ENCODE results near the gene ITGB6.

The ITGB6 gene

GRCh38 chr2:160076914-160077313 lies 123.2 kb downstream of the ITGB6 start:
- DNase-seq: no peak

GRCh38 chr2:160076241-160076640 lies 123.8 kb downstream of the ITGB6 start:
- no peak for DNase-seq

- no peak for DNase-seq
These were observed 124.9 kb downstream of the ITGB6 start for GRCh38 chr2:160075171-160075570.

- DNase-seq: no peak
These were observed 126.7 kb downstream of the ITGB6 start for GRCh38 chr2:160073284-160073888.

GRCh38 chr2:160068906-160069305 lies 131.2 kb downstream of the ITGB6 start:
- DNase-seq: no peak

DNA sequence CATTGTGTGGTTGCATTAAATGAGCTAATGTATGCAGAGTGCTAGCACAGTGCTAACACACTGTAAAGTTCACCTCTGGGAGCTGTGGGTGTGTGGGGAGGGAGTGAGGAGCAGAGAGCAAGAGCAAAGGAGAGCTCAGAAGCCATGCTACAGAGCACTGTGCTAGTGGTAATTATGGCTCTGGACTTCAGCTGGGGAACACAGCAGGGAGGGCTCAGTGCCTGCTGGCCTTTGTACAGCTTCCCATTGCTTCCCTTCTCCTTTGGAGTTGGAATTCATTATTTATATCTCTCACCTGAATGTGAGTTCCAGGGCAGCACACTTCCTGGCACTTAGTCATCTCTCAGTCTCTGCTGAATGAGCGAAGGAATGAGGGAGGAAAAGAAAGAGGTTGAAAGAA lies 135.2 kb downstream of the ITGB6 start:
- no peak for DNase-seq

GRCh38 chr2:160063879-160064612 lies 136.0 kb downstream of the ITGB6 start:
- no peak for DNase-seq

GRCh38 chr2:160063271-160063670 lies 136.8 kb downstream of the ITGB6 start:
- no peak for DNase-seq

DNA sequence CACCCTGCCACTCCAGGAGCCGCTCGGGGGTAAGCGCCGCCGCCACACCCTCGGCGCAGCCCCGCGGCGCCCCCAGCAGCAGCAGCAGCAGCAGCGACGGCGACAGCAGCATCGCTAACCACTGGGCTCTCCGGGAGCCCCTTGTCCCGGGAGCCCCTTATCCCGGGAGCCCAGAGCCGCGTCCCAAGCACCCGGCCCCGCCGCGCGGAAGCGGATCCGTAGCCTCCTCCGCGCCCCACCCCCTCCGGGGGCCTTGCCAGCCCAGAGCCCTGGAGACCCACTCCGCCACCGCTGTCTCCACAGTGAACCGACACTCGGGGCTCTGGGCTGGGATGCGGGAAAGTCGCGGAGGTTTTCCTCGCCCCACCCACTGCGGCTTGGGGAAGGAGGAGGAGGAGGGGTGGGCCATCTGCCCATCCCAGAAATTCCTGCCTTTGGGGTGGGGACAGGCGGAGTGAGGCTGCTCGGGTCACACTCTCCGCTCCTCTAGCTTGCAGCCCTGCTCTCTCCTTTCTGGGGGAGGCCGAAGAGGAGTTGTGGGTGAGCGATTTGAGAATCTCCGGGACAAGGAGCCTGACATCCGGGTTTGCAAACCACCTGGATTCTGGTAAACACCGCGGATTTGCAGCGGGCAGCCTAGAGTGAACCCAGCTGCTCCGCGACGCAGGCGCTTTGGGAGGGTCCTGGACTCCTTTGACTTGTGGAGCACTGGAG lies 137.6 kb downstream of the ITGB6 start, which contains the start of gene PLA2R1:
TSS of gene PLA2R1 (minus strand) at position 324 of the 714 bp plus-strand sequence. CDS start at position 112, 212 bp downstream.
- DNase-seq: peak; percentile 13

DNA sequence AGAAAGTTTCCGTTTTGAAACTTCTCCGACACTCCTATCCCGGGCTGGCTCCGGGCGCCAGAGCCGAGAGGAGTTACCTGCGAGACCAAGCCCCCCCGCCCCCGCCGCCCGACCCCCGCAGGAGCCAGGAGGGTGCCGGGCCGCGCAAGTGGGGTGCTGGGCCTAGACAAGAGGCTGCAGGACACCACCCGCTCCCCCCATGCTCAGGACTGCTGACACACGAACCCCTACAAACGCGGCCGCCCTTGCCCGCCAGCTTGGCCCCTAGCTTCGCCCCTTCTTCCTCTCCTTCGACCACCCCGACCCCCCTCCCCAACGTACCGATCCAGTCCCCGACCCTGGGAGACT lies 138.2 kb downstream of the ITGB6 start:
- no peak for DNase-seq

DNA sequence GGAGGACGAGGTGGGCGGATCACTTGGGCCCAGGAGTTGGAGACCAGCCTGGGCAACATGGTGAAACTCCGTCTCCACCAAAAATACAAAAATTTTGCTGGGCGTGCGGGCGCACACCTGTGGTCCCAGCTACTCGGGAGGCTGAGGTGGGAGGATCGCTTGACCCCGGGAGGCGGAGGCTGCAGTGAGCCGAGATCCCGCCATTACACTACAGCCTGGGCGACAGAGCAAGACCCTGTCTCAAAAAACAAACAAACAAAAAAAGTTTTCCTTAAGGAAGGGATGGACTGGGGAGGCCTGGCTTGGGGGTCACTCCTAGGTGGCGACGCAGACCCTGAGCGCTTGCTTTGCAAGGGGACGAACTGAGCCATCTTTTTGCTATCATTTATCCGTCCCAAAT lies 138.5 kb downstream of the ITGB6 start:
- no peak for DNase-seq

DNA sequence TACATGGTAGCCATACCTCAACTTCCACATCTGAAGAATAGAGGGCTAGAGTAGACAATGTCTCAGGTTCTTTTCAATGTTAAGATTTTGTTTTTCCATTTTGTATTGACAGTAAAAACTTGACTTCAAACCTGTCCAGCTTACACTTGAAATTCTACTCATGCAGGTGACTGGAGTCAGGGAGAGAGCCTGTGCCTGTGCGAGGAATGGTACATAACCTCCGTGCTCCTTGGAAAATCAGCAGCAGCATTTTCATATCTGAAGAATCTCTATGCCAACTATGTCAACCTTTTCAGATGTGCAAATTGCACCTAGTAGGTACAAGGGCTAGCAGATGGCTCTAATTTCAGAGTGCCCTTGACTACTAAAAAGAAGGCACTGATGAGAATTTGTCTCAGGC lies 139.8 kb downstream of the ITGB6 start:
- DNase-seq: no peak

GRCh38 chr2:160057356-160057755 lies 142.7 kb downstream of the ITGB6 start:
- no peak for DNase-seq

DNA sequence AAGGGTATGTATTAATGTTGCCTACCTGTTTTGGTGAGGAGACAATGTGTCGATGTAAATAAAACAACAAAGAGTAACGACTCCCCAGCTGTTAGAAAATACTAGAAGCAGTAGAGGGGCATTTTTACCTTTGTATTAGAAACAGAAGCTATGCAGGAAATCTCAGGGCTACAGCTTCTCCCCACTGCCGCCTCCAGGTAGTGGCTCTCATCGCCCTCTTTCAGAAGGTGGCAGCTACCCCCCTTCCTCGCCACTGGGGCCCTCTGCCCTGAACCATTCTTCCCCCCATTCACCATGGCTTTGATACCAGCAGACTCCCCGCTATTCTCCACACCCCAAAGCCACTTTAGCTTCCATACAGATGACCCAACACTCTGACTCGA lies 144.4 kb downstream of the ITGB6 start:
- DNase-seq: no peak

GRCh38 chr2:160054984-160055725 lies 144.9 kb downstream of the ITGB6 start:
- DNase-seq: no peak

DNA sequence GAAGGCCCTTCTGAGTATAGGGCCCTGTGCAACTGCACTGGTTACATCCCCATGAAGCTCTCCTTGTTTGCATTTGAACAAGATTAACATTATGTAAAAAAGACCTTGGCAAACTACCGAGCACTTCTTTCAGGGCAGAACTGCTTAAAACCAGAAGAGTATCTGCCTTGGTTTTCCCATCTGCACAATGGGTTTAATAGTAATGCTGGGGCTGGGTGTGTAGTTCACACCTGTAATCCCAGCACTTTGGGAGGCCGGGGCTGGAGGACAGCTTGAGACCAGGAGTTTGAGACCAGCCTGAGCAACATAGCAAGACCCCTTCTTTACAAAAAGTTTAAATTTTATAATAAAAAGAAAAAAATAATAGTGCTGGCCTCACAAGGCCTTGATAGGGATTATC lies 146.1 kb downstream of the ITGB6 start:
- DNase-seq: no peak

GRCh38 chr2:160052531-160052930 lies 147.5 kb downstream of the ITGB6 start:
- DNase-seq: no peak

DNA sequence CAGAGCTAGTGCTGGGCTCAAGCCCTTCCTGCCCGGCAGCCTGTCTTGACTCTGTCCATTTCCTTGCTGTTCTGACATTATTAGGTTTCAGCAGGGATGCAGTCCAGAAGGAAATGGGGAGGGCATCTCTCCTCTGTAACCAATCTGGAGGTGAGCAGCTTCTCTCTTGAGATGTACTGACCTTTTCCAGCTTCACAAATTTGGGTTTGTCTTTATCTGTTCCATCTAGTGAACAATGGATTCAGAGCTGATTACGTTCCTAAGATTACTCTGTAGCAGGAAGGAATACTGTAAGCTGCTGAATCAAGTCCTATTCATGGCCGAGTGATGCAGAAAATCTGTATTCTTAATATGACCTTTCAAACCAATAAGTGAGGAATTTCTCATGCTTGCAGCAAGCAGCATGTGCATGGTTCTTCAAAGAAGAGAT lies 148.7 kb downstream of the ITGB6 start:
- no peak for DNase-seq

- no peak for DNase-seq
These were observed 149.9 kb downstream of the ITGB6 start for GRCh38 chr2:160050147-160050546.

Data from activated CD4-positive, alpha-beta T cell treated with anti-CD3 and anti-CD28 coated beads for 48 hours (primary cell).